Parathyroid adenoma (tissue), 2 donors: ENCODE results near the gene MINPP1.
"Not testable (repeated sequence)": the region's sequence is repeated elsewhere in the genome, so short reads cannot be mapped to it uniquely, and the experiment has no call there.

Source experiments
- H2AFZ ChIP-seq: fragments of 300-600 bp; sonication (generic); one replicate; pipeline ENCODE4 v1.7.0; 2017; ENCODE audit warnings: antibody characterized with exemption, mild to moderate bottlenecking
- H3K27ac ChIP-seq: fragments of 300-600 bp; sonication (generic); one replicate; pipeline ENCODE4 v1.7.0; 2017
- H3K27me3 ChIP-seq: fragments of 300-600 bp; sonication (generic); one replicate; pipeline ENCODE4 v1.7.0; 2017; ENCODE audit warnings: low read length; ENCODE audit not compliant: control insufficient read depth, insufficient read depth
- H3K36me3 ChIP-seq: fragments of 300-600 bp; sonication (generic); one replicate; pipeline ENCODE4 v1.7.0; 2017; ENCODE audit warnings: low read length; ENCODE audit not compliant: control insufficient read depth, insufficient read depth
- H3K4me1 ChIP-seq: fragments of 300-600 bp; sonication (generic); one replicate; pipeline ENCODE4 v1.7.0; 2017; ENCODE audit warnings: control low read depth
- H3K4me2 ChIP-seq: fragments of 300-600 bp; sonication (generic); one replicate; pipeline ENCODE4 v1.7.0; 2017; ENCODE audit warnings: low read length
- H3K4me3 ChIP-seq: fragments of 300-600 bp; sonication (generic); one replicate; pipeline ENCODE4 v1.7.0; 2017; ENCODE audit warnings: low read depth, low read length
- H3K79me2 ChIP-seq: fragments of 300-600 bp; sonication (generic); one replicate; pipeline ENCODE4 v1.7.0; 2017; ENCODE audit warnings: control low read depth
- H3K9ac ChIP-seq: fragments of 300-600 bp; sonication (generic); one replicate; pipeline ENCODE4 v1.7.0; 2017; ENCODE audit warnings: mild to moderate bottlenecking
- H3K9me3 ChIP-seq: fragments of 300-600 bp; sonication (generic); one replicate; pipeline ENCODE4 v1.7.0; 2017; ENCODE audit warnings: low read length; ENCODE audit not compliant: control insufficient read depth
- CTCF ChIP-seq: fragments of 300-600 bp; sonication (generic); IDR thresholded peaks from one replicate; pipeline ENCODE4 v1.7.0; 2017; ENCODE audit warnings: antibody characterized with exemption, mild to moderate bottlenecking
- donor health status: primary hyperparathyroidism.

MINPP1 gene

GRCh38 chr10:87585565-87586514 lies 81.1 kb downstream of the MINPP1 start:
- Histone ChIP-seq H3K79me2 (no peaks in the 10 kb centered on the region), H3K9me3 (no peaks in the 10 kb centered on the region), H3K4me1 (no peaks in the 10 kb centered on the region), H3K27me3 (no peaks in the 10 kb centered on the region), H3K36me3 (no peaks in the 10 kb centered on the region), H2AFZ (no peak overlapping the region), H3K9ac (no peak overlapping the region), H3K4me2 (no peak overlapping the region), H3K4me3 (no peak overlapping the region), H3K27ac (no peak overlapping the region)
- no peak for TF ChIP-seq CTCF

GRCh38 chr10:87589645-87590051 lies 85.0 kb downstream of the MINPP1 start:
- H3K36me3 ChIP-seq = no peaks in the 10 kb centered on the region
- H3K9me3 ChIP-seq = no peaks in the 10 kb centered on the region
- H3K27ac ChIP-seq = no peak overlapping the region
- no peaks in the 10 kb centered on the region for H3K79me2 ChIP-seq
- H3K27me3 ChIP-seq = no peaks in the 10 kb centered on the region
- no peaks in the 10 kb centered on the region for H3K4me1 ChIP-seq
- H3K4me2 ChIP-seq = no peak overlapping the region
- no peak for TF ChIP-seq CTCF
- no peak overlapping the region for H3K9ac ChIP-seq
- no peak overlapping the region for H2AFZ ChIP-seq
- H3K4me3 ChIP-seq = no peak overlapping the region

GRCh38 chr10:87590705-87591588 lies 86.3 kb downstream of the MINPP1 start:
- no peak for TF ChIP-seq CTCF

GRCh38 chr10:87591589-87591886 lies 86.8 kb downstream of the MINPP1 start:
- Histone ChIP-seq H3K4me3 (no peak overlapping the region), H3K9ac (no peak overlapping the region)

More at GRCh38 chr10:87590705-87591588, 86.3 kb downstream of the MINPP1 start:
- Histone ChIP-seq H3K36me3 (no peaks in the 10 kb centered on the region), H3K9ac (no peak overlapping the region), H3K4me2 (no peak overlapping the region), H3K27ac (no peak overlapping the region), H3K4me1 (no peaks in the 10 kb centered on the region), H3K4me3 (no peak overlapping the region), H3K27me3 (no peaks in the 10 kb centered on the region), H3K9me3 (no peaks in the 10 kb centered on the region), H3K79me2 (no peaks in the 10 kb centered on the region), H2AFZ (no peak overlapping the region)

GRCh38 chr10:87592920-87593319 lies 88.2 kb downstream of the MINPP1 start:
- not testable (repeated sequence) for H3K4me3 ChIP-seq, H3K4me1 ChIP-seq, H2AFZ ChIP-seq, H3K9ac ChIP-seq, H3K27ac ChIP-seq, H3K79me2 ChIP-seq, H3K4me2 ChIP-seq, H3K27me3 ChIP-seq, H3K36me3 ChIP-seq, H3K9me3 ChIP-seq

More at GRCh38 chr10:87591589-87591886, 86.8 kb downstream of the MINPP1 start:
- Histone ChIP-seq H3K36me3 (no peaks in the 10 kb centered on the region), H3K9me3 (no peaks in the 10 kb centered on the region), H2AFZ (no peak overlapping the region), H3K27me3 (no peaks in the 10 kb centered on the region), H3K79me2 (no peaks in the 10 kb centered on the region), H3K27ac (no peak overlapping the region), H3K4me1 (no peaks in the 10 kb centered on the region), H3K4me2 (no peak overlapping the region)
- TF ChIP-seq CTCF = no peak
